ENCODE results near the gene TRPM4.
"Not testable (repeated sequence)": the region's sequence is repeated elsewhere in the genome, so short reads cannot be mapped to it uniquely, and the experiment has no call there.

Gene TRPM4

GRCh38 chr19:49194408-49194807 is 36.8 kb downstream of the TRPM4 start:
- no peak for DNase-seq

GRCh38 chr19:49196527-49197240 is 39.1 kb downstream of the TRPM4 start:
- no peak for DNase-seq

GRCh38 chr19:49200238-49200862 is 42.8 kb downstream of the TRPM4 start:
- DNase-seq, result no peak

- DNase-seq, result no peak
Observed at GRCh38 chr19:49201042-49201441, 43.5 kb downstream of the TRPM4 start.

- no peak for DNase-seq
Observed at GRCh38 chr19:49205114-49205513, 47.5 kb downstream of the TRPM4 start.

GRCh38 chr19:49209502-49209901 is 51.9 kb downstream of the TRPM4 start:
- DNase-seq, result not testable (repeated sequence)

- peak; percentile 10 for DNase-seq
Observed at GRCh38 chr19:49210108-49210900, 52.7 kb downstream of the TRPM4 start.

- DNase-seq, result no peak
Observed at GRCh38 chr19:49210901-49211451, 53.4 kb downstream of the TRPM4 start.

- DNase-seq, result no peak
Observed at GRCh38 chr19:49212016-49212701, 54.6 kb downstream of the TRPM4 start.

- no peak for DNase-seq
Observed at GRCh38 chr19:49213791-49214190, 56.2 kb downstream of the TRPM4 start.

GRCh38 chr19:49214701-49215100 is 57.1 kb downstream of the TRPM4 start:
- DNase-seq, result no peak

- DNase-seq, result no peak
Observed at GRCh38 chr19:49216071-49216470, 58.5 kb downstream of the TRPM4 start.

GRCh38 chr19:49217382-49217781 is 59.8 kb downstream of the TRPM4 start:
- no peak for DNase-seq

- no peak for DNase-seq
Observed at GRCh38 chr19:49222011-49222410, 64.4 kb downstream of the TRPM4 start.

- DNase-seq, result no peak
Observed at GRCh38 chr19:49222528-49222927, 64.9 kb downstream of the TRPM4 start.

- DNase-seq, result no peak
Observed at GRCh38 chr19:49223472-49223871, 65.9 kb downstream of the TRPM4 start.

GRCh38 chr19:49224441-49224840 is 66.8 kb downstream of the TRPM4 start:
- DNase-seq, result not testable (repeated sequence)

GRCh38 chr19:49224879-49225278 is 67.3 kb downstream of the TRPM4 start:
- DNase-seq, result no peak

GRCh38 chr19:49229416-49229815 is 71.8 kb downstream of the TRPM4 start:
- DNase-seq, result no peak

- no peak for DNase-seq
Observed at GRCh38 chr19:49231389-49231788, 73.8 kb downstream of the TRPM4 start.

GRCh38 chr19:49231804-49232203 is 74.2 kb downstream of the TRPM4 start:
- DNase-seq, result no peak

GRCh38 chr19:49233163-49233562 is 75.6 kb downstream of the TRPM4 start:
- no peak for DNase-seq

- no peak for DNase-seq
Observed at GRCh38 chr19:49241769-49242168, 84.2 kb downstream of the TRPM4 start.
